HG02759 (cell line): ENCODE results near the gene HNRNPU.
A peak's percentile ranks its signal among the peaks of the same experiment; 100 is the strongest.

ENCODE experiments used
- ATAC-seq: cut with Tn5 transposase; IDR thresholded peaks from one replicate; pipeline ENCODE4 v1.9.1; 2021; ENCODE audit warnings: mild to moderate bottlenecking, moderate library complexity; ENCODE audit not compliant: unreplicated experiment

HNRNPU gene

GRCh38 chr1:244864253-244865027, at the start of gene HNRNPU:
HNRNPU (minus strand) TSS chr1:244864543; CDS start chr1:244864307, 236 bp downstream.
- ATAC-seq: peak; percentile 72

DNA sequence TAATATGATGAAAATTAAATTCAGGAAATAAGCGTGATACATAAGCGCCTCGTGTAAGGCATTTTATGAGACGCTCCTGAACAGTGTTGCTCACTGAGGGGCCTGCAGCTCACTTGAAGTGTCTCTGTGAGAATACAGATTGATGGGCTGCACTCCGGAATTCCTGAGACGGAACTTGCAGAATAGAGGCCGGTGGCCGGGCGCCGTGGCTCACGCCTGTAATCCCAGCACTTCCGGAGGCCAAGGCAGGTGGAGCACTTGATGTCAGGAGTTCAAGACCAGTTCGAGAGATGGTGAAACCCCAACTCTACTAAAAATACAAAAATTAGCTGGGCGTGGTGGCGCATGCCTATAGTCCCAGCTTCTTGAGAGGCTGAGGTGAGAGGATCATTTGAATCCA, 49.5 kb upstream of the HNRNPU start:
- ATAC-seq: no peak

- ATAC-seq: no peak
Measured at GRCh38 chr1:244904119-244904518, 39.8 kb upstream of the HNRNPU start.

- ATAC-seq: no peak
Measured at GRCh38 chr1:244901400-244902015, 37.2 kb upstream of the HNRNPU start.

DNA sequence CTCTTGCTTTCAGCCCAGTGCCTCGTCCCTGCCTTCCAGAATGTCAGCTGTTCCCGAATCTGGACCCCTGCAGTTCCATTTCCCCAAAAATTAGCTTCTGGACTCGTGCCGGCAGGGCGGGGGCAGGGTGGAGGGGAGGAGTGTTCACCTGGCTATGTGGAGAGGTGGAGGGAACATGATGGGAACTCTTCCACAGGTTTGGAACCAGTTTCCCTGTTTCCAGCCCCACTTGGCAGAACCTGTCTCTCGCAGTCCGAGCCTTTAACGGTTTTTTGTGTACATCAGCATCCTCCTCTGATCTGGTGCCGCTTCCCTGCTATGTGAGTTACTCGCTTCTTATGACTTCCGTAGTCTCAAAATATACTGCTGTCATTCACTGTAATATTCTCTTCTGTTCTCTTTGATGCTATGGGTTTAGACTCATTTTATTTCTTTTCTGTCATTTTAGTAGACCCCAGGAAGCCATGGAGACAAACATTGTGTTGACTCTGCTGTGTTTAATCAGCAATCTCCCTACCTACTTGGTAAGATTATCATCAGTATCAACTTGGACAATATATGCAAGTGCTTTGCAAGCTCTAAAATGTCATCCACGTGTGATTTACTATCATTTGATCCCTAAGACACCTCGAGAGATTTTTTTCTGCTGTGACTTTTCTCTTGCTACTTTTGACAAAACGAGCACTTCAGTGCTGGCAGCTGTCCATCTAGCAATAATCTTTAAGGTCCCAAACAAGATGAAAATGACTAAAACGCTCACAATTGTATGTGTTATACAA, 33.3 kb upstream of the HNRNPU start:
- ATAC-seq: no peak

- no peak for ATAC-seq
Measured at GRCh38 chr1:244896550-244896949, 32.2 kb upstream of the HNRNPU start.

GRCh38 chr1:244893836-244894235, 29.5 kb upstream of the HNRNPU start:
- ATAC-seq: no peak

DNA sequence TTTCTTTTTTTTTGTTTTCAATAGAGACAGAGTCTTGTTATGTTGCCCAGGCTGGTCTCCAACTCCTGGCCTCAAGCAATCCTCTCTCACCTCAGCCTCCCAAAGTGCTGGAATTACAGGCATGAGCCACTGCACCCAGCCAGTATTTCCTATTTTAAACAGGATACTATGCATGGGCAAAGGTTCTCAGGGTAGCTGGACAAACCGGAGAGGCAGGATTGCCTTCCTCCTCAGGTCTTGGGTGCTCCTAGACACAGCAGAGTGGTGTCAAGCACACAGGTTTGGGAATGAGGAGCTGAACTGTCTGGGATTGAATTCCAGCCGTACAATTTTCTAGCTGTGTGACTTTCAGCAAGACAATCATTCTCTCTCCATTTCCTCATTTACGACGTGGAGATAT, 22.9 kb upstream of the HNRNPU start:
- no peak for ATAC-seq

DNA sequence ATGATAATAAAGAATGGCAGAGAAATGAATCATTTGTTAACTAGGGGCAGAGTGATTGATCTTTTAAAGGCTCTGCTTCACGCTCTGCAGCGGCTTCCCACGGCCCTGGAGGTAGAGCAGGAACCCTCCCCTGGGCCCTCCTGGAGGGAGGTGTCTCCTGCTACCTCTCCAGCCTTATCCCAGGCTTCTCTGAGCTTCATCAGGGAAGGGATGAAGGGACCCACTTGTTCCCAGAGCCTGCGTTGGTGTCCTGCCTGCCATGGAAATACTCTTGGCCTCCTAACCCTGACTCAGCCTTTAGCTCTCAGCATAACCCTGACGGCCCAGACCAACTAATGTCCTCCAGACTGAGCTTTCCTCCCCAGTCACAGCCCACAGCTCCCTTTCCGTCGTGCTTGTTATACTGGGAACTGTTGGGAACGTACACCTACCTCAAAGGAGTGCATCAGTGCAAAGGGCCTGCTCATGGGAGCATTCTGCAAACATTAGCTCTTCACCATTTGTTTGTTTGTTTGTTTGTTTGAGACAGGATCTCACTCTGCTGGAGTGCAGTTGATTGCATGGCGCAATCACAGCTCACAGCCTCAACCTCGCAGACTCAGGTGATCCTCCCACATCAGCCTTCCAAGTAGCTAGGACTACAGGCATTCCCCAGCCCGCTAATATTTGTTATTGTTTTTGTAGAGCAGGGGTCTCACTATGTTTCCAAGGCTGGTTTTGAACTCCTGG, 17.4 kb upstream of the HNRNPU start:
- no peak for ATAC-seq

DNA sequence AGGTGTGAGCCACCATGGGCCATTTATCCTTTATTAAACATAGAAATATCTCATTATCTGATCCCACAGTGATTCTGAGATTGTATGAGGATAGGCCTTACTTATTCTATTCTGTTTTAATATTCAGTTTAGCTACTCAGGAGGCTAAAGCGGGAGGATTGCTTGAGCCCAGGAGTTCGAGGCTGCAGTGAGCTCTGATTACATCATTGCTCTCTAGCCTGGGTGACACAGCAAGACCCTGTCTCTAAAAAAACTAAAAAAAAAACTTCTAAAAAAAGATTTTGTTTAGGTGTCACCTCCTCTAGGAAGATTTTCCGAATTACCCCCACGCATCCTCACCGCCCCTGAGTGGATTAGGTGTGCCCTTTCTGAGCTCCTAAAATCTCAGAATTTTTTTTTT, 14.3 kb upstream of the HNRNPU start:
- ATAC-seq: no peak

DNA sequence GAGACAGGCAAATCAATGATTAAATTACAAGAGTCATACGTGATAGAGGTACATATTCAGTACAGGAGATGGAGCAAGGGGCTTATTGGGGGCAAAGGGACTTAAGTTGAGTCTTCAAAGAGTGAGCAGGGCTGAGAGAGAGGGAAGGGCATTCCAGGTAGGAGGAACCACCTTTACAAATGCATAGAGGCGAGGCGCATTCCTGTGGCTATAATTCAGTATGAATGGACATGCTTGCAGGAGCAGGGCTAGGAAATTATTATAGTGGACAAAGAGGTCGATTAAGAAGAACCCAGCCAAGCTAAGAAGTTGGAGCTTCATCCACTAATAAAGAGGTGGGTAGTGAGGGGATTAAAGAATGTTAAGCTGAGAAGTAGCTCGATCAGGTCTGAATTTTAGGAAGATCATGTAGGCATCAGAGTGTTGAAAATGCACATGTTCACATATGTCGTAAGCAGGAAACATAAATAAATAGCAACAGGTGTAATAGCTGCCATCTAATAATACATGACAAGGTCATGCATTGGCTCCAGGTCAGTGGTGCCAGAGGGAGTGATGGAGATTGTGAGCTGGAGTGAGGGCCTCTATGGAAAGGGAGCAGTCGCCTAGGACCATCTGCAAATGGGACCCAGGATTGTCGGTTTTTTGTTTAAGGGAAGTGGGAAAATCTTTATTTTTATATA, 12.0 kb upstream of the HNRNPU start:
- ATAC-seq: no peak

DNA sequence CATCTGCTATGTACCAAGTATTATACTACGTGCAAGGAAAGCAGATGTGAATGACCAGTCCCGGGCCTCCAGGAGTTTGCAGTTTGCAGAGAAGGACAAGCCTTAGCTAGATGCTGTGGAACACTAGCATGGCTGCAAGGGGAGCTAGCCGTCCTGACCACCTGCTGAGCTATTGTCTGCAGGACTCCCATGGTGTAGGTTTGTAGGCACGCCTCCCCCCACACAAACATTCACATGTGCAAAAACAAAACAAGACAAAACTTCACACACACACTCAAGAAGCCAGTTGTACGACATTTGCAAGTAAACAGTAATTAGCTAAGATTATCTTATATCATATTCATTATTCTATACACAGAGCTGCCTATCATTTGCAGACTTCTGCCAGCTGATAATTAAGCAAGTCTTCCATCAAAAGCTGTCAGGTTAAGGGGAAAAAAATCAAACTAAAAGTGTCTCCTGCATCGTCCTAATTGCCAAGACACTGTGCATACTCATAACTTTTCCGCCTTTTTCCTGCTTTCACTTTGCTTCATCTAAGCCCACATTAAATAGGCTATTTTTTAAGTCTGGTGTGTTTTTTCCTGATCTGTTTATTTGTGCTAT, 10.7 kb upstream of the HNRNPU start:
- no peak for ATAC-seq

GRCh38 chr1:244869950-244870349, 5.6 kb upstream of the HNRNPU start:
- no peak for ATAC-seq

GRCh38 chr1:244869364-244869827, 5.1 kb upstream of the HNRNPU start:
- no peak for ATAC-seq

DNA sequence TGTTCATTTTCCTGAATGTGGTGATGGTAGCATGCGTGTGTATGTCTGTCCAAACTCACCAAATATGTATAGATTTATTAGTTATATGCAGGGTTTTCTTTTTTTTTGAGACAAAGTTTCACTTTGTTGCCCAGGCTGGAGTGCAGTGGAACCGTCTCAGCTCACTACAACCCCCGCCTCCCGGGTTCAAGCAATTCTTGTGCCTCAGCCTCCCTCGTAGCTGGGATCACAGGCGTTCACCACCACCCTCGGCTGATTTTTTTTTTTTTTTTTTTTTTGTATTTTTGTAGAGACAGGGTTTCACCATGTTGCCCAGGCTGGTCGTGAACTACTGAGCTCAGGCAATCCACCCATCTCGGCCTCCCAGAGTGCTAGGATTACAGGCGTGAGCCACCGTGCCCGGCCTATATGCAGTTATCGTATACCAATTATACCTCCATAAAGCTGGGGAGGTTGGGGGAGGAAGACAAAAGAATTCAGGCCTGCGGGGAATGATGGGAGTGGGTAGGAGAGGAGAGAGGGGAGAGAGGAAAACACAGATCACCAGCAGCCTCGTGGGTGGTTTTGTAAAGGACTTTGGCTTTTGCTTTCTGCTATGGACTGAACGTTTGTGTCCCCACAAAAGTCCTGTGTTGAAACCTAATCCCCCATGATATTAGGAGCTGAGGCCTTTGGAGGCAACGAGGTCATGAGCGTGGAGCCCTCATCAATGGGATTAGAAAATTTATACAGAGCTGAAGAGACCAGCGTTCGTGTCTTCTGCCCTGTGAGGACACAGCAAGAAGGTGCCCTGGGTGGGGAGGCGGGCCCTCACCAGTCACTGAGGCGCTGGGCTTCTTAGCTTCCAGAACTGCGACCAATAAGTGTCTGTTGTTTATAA, 4.4 kb upstream of the HNRNPU start:
- no peak for ATAC-seq

DNA sequence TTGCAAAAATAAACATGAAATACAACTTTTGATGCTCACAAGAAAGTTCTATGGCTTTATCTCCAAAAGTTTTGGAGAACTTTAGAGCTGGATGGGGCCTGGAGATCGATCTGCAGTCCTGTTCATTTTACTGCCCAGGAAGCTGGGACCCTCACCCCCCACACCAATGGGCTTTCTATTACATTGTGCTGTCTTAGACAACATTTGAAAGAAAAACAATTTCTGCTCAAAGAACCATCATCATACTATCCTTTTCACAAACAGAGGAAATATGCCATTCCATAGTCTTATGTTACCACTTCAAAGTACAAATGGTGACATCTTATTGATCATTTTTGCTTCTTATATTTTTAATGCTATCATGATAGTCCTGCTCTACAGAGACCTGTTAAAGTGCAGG, 2.0 kb upstream of the HNRNPU start:
- ATAC-seq: no peak

- ATAC-seq: no peak
Measured at GRCh38 chr1:244865820-244866219, 1.5 kb upstream of the HNRNPU start.

DNA sequence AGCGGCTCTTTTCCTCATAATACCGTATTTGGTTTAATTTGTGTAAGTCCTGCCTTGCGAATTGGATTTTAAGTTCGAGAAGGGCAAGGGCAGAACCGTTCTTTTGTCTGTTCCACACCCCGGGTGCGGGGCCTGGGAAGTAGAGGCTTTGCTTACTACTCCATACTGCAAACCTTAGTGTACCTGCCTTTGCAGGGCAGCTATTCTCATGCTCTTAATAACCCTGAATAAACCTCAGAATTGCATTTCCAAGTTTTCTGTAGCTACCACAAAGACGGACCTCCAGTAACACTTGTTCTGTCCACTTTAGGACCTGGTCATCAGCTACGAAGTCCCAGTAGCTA, 657 bp upstream of the HNRNPU start:
- no peak for ATAC-seq
